ENCODE results near the gene KRTAP4-6. TPM values are rescaled to one million over a fixed set of nuclear protein-coding genes. Genes with fewer than 3 reads are reported as not detected.

Gene KRTAP4-6
- total RNA-seq, 1 donor from 2014 or later, result not detected

- intact Hi-C loops (cut with micrococcal nuclease), result no loop called here
- no peak for DNase-seq
These were observed 38.7 kb upstream of the KRTAP4-6 start for GRCh38 chr17:41178843-41179616.

GRCh38 chr17:41178341-41178740 is 38.0 kb upstream of the KRTAP4-6 start:
- intact Hi-C loops (cut with micrococcal nuclease), result no loop called here
- Histone ChIP-seq H3K36me3 (no peaks in the 10 kb centered on the region), H3K4me1 (no peaks in the 10 kb centered on the region), H3K4me3 (no peak overlapping the region), H3K27ac (replicated peaks) (no peak overlapping the region), H3K27me3 (ENCODE audit: low read depth) (peaks cover 63% of the 10 kb centered on the region), H3K9me3 (replicated peaks) (no peaks in the 10 kb centered on the region)
- DNase-seq, result no peak
- TF ChIP-seq CTCF (IDR thresholded peaks at IDR 0.05; ENCODE audit: borderline replicate concordance), result no peak

More at GRCh38 chr17:41178843-41179616, 38.7 kb upstream of the KRTAP4-6 start:
- peaks cover 60% of the 10 kb centered on the region for H3K27me3 ChIP-seq (ENCODE audit: low read depth)
- H3K36me3 ChIP-seq, result no peaks in the 10 kb centered on the region
- TF ChIP-seq CTCF (IDR thresholded peaks at IDR 0.05; ENCODE audit: borderline replicate concordance), result no peak
- no peak overlapping the region for H3K4me3 ChIP-seq
- H3K9me3 ChIP-seq (replicated peaks), result no peaks in the 10 kb centered on the region
- no peak overlapping the region for H3K27ac ChIP-seq (replicated peaks)
- H3K4me1 ChIP-seq, result no peaks in the 10 kb centered on the region

GRCh38 chr17:41177727-41178271 is 37.5 kb upstream of the KRTAP4-6 start, which contains the start of gene KRTAP4-2:
Gene KRTAP4-2, minus strand, starts transcription at chr17:41178221. Its CDS starts 57 bp downstream, at chr17:41178164.
- TF ChIP-seq CTCF (IDR thresholded peaks at IDR 0.05; ENCODE audit: borderline replicate concordance), result no peak
- DNase-seq, result no peak
- Histone ChIP-seq H3K27me3 (ENCODE audit: low read depth) (peaks cover 59% of the 10 kb centered on the region), H3K27ac (replicated peaks) (no peak within 1 kb of the TSS), H3K9me3 (replicated peaks) (no peaks in the 10 kb centered on the region), H3K4me3 (no peak within 1 kb of the TSS), H3K36me3 (no peaks in the 10 kb centered on the region), H3K4me1 (no peaks in the 10 kb centered on the region)
- intact Hi-C loops (cut with micrococcal nuclease), result no loop called here

GRCh38 chr17:41176744-41177387 is 36.5 kb upstream of the KRTAP4-6 start:
- no peak overlapping the region for H3K27ac ChIP-seq (replicated peaks)
- no peak for DNase-seq
- TF ChIP-seq CTCF (IDR thresholded peaks at IDR 0.05; ENCODE audit: borderline replicate concordance), result no peak

GRCh38 chr17:41171886-41172285 is 31.5 kb upstream of the KRTAP4-6 start:
- Histone ChIP-seq H3K4me3 (no peak overlapping the region), H3K9me3 (replicated peaks) (no peaks in the 10 kb centered on the region), H3K27ac (replicated peaks) (no peak overlapping the region), H3K36me3 (no peaks in the 10 kb centered on the region), H3K4me1 (no peaks in the 10 kb centered on the region), H3K27me3 (ENCODE audit: low read depth) (peaks cover 45% of the 10 kb centered on the region)
- intact Hi-C loops (cut with micrococcal nuclease), result no loop called here
- TF ChIP-seq CTCF (IDR thresholded peaks at IDR 0.05; ENCODE audit: borderline replicate concordance), result no peak
- no peak for DNase-seq

More at GRCh38 chr17:41176744-41177387, 36.5 kb upstream of the KRTAP4-6 start:
- Histone ChIP-seq H3K4me1 (no peaks in the 10 kb centered on the region), H3K27me3 (ENCODE audit: low read depth) (peaks cover 55% of the 10 kb centered on the region), H3K4me3 (no peak overlapping the region), H3K9me3 (replicated peaks) (no peaks in the 10 kb centered on the region), H3K36me3 (no peaks in the 10 kb centered on the region)
- intact Hi-C loops (cut with micrococcal nuclease), result no loop called here
